Activated CD8-positive, alpha-beta memory T cell treated with anti-CD3 and anti-CD28 coated beads, Interleukin-2, amount 50 U/mL, for 48 hours (primary cell): ENCODE measurements around the gene GJE1.

Experiments
- DNase-seq: peaks from one replicate; pipeline ENCODE4 v3.0.0-alpha.2; 2020

The GJE1 gene

DNA sequence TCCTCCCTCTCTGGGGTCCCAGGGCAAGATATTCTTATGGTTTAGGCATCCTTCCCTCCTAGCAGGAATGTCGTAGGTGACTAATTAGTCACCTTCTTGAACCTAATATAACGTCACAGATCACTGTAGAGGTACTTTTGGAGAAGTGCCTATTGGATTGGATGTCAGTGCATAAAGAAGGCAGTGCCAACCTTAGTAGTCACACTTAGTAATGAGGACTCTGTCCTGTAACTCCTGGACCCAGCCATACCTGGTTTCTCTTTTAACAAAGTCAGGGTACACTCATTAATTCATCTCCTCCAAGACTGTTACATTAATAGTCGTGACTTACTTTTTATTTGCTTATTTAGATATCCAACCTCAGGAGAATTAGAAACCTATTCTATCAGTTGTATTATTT is 34.3 kb downstream of the GJE1 start:
- no peak for DNase-seq

DNA sequence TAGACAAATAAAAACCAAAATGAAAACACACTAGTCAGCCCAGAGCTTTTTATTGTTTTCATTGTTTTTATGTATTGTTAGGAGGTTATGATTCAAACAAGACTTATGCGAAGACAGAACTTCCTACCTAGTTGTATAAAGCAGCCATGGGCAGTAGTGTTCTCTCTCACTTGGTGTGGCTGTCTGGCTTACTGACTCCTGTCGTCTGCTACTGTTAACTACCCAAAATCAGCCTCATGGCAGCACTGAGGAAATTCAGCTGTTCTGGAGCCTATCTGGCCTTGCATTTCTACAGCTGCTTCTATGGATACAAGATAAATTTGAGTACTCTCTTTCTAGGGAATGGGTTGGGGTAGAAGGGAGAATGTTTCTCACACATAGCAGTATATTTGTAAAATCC is 34.8 kb downstream of the GJE1 start:
- DNase-seq = no peak

DNA sequence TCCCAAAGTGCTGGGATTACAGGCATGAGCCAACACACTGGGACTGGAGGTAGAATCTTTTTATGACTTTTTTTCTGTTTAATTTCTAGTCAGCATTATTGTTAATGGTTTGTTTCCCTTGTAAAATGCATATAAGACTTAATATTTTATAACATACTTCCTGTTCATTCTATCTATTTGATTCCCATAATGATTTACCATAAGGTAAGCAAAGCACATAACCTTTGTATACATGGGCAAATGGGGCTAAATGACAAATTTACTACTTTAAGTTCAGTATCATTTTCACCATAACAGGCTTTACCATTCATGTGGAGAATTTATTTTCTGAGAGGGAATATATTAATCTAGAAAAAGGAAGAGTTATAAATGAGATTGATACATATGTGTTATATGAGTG is 38.6 kb downstream of the GJE1 start:
- DNase-seq = no peak

DNA sequence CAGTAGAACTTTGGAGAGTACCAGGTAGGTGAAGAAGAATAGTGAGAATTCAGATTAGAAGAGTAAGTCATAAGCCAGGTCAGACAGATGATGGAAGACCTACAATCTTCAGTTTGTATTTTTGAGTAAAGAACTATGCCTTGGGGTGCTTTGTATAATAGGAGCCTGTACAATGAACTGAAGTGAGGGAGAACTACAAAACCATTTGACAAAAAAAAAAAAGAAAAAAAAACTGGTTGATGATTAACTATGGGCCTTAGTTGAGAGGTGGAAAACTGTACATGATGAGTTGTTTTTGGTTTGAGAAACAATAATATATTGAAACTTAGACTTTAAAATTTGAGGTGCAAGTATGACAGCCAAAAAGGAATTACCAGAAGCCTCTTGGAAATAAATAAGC is 40.0 kb downstream of the GJE1 start:
- DNase-seq = no peak

DNA sequence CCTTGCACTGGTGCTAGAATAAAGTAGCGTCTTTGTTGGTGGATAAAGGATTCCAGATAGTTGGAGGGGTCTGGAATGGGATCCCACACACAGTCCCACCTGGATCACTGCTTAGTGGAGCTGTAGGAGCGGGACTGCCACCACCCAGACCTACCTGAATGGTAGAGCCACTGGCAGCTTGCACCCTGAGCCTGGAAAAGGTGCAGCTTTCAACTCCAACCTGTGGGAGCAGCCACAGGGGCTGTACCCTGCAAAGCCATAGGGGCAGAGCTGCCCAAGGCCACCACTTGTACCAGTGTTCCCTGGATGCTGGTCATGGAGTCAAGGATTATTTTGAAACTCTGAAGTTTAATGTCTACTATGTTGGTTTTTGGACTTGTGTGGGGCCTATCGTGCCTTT is 41.3 kb downstream of the GJE1 start:
- no peak for DNase-seq

DNA sequence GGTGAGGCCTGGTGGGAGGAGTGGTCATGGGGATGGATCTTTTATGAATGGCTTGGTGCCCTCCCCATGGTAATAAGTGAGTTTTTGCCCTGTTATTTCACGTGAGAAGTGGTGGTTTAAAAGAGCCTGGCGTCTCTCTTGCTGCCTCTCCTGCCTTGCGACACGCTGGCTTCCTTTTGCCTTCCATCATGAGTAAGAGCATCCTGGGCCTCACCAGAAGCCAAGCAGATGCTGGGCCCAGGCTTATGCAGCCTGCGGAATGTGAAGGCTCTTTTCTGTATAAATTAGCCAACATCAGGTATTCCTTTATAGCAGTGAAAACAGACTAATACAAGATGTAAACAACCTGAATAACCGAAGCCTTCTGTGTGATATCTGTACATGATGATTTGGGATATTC is 42.0 kb downstream of the GJE1 start:
- no peak for DNase-seq

DNA sequence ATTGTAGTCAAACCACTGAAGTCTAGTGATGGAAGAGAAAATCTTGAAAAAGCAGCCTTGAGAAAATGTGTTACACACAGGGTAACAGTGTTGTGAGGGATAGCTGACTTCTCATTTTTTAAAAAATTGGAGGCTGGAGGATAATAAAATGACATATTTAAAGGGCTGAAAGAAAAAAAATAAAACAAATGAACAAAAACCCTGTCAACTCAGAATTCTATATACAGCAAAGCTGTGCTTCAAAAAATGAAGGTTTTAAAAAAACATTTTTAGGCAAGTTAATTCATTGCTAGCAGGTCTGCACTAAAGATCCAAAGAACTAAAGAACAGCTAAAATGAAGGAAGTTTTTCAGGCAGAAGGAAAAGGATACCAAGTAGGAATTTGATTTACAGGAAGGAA is 45.4 kb downstream of the GJE1 start:
- DNase-seq = no peak

DNA sequence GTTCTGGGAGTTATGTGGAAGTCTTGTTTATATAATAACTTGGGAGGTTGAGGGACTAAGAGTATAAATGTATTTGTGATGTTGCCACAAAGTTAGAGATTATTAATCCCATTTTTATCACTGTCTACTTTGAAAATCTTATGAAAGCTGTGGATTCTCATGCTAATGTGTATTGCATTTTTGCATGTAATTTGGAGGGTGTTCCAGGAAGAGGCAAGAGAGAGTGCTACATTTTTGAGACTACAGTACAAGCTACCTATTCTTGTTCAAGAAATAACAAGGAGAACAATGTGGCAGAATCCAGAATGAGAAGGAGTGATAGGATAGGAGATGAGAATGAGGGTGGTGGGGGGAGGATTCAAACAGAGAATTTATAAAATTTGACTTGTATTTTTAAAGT is 49.3 kb downstream of the GJE1 start:
- DNase-seq = no peak

DNA sequence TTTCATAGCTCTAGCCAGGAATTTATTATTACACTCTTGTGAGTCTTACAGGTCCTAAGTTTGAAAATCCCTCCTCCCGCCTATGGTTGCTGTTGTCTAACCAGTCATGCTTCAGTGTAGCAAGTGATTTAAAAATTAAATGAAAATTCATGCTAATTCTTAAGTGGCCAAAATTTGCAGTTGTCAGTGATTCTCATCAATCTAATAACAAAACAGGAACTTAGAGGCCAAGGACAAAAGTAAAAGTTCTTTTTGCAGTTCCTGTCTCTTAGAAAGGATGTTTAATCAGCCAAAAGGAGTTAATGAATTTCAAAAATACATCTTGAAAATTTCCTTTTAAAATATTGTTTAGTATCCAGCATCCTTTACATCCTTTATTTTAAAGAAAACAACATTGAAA is 50.6 kb downstream of the GJE1 start:
- DNase-seq = no peak

DNA sequence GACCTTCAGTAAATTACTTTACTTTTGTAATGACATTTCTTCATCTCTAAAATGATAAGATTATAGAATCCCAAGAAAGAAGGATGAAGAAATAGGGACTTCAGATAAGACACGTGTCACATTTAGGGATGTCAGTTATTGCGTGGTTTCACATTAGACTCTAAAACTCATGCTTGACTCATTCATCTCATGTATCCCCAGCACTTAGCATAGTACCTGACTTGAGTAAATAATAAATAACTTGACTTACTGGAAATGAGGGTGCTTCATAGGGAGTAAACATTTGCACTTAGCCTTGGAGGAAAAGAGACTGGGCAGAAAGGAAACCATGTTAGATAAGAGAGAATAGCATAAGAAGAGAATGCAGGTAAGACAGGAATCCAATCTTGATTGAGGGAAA is 51.6 kb downstream of the GJE1 start:
- DNase-seq = no peak
